NCI-H82 (cell line): Measurements from ENCODE around the gene SUMO3.

ENCODE experiments used
- DNase-seq: peaks from one replicate; lab custom pipeline; 2025; lab: John Stamatoyannopoulos, UW

Gene SUMO3

DNA sequence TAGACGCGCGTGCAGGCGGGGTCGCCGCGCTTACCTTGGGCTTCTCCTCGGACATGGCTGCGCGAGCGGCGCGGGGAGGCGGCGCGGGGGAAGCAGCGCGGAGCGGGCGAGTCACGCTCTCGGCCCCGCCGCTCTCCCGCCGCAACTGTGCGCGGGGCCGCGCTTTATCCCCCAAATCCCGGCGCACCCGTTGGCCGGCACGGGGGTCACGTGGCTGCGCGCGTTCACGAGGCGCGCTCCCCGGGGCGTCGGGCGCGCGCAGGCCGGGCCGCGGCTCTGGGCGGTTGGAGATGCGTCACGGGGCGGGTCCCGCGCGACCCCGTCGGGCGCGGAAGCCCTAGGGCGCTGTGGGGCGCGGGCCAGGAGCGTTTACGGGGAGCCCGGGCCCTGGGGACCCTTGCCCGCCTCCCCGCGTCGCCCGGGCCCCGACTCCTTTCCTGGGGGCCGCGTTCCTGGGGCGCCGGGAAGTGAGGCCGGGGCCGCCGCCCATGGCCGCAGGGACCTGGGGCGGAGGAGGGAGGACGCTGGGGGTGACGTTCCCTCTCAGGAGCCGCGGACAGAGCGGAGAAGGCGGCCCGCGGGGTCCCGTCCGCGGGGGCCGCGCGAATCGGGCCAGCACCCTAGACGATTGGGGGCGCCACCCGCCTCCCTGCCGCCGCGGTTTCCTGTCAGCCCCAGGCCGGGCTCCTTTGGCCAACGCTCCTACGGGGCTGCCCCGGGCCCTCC, at the start of gene SUMO3:
Gene SUMO3, minus strand, starts transcription at position 149 of the 726 bp plus-strand sequence. Its CDS starts 94 bp downstream, at position 55.
- peak; percentile 84 for DNase-seq

DNA sequence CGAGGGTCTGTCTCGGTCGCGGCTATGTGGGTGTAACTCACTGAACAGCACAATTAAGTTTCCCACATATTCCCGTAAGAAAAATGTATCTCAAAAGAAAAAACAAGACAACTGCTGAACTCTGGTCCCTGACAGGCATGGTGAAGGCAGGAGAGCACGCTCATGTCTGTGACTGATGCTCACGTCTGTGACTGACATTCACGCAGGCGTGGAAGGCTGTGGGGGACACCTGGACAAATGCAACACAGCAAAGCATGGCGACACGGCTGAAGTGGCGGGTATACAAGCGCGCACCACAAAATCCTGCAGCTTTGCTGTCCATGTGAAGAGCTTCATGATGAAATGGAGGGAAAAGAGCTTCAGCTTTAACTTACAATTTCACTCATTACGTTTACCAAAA, 49.6 kb upstream of the SUMO3 start:
- DNase-seq: no peak

DNA sequence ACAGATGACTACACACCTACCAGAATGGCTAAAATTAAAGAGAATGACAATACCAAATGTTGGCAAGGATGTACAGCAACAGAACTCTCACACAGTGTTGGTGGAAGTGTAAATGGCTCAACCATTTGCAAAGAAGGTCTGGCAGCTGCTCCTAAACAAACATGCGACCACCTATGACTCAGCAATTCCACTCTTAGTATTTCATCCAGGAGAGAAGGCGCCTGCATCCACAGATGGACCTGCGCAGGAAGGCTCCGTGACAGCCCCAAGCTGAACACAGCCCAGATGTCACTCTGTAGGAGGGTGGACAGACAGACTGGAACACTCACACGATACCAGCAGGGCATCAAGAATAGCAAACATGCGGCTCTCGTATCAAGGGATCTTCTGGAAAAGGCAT, 48.9 kb upstream of the SUMO3 start:
- peak; percentile 70 for DNase-seq

DNA sequence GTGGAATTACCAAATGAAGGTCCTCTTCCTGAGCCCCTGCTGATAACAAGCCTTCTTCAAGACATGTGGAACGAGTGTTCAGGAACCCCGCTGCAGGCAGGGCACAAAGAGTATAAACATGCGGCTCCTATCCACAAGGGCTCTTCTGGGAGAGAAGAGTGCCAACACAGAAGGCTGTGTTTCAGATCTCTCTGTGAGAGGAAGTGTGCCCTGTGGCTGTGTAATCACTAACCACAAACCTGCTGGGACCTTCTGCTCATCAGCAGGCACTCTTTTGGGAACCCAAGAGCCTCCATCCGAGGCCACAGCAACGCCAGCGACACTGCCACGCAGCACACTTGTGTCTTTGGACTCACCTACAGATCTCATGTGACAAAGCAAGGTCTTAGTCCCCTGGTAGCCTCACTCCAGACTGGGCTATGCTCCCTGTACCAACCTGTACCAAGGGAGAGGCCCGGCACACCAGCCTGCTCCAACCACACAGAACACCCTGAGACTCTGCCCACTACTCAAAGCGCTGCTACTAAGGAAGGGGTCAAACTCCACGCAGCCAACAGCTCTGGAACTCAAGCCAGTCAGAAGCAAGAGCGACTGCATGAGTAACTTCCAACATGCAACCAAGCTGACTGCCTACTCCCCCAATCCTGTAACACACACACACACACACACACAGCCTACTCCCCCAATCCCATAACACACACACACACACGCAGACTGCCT, 47.9 kb upstream of the SUMO3 start:
- DNase-seq: no peak

DNA sequence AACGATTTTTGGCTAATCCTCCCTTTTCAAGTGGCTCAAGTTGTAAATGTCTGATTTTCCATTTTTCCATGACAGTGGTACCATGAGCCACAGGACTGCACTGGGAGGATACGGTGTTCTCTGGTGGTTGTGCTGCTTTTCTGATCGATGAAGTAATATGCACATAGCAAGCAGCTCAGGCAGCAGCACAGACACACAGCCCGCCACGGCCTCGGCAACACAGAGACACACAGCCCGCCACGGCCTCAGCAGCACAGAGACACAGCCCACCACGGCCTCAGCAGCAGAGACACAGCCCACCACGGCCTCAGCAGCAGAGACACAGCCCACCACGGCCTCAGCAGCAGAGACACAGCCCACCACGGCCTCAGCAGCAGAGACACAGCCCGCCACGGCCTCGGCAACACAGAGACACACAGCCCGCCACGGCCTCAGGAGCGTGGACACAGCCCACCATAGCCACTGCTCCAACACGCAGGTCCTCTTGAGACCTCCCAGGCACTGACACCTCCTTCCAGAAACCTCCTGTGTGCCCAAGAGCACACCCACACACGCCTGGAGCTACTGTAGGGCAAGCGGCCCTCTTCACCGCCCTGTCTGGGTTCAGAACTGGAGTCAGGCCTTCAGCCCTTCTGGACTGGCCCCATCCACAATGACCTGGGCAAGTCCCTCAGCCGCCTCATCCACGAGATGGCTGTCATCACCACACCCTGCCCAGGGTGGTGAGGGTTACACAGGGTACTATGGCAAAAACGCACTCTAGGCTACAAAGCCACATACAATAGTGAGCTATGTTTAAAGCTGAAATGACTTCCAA, 45.2 kb upstream of the SUMO3 start:
- DNase-seq: no peak

DNA sequence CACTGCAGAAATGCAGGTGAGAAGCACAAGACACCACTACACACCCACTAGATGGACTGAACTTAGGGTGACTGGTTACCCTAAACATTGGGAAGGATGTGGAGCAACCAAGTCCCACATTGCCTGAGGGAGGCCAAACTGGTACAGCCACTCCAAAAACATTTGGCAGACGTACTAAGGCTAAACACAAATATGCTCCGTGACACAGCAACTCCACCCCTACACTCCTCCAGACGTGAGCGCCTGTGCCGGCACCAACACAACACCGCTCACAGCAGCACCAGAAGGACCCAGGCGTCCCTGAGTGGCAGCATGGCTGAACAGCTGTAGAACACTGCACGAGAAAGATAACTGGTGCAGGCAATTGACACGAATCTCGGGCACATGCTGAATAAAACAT, 40.9 kb upstream of the SUMO3 start:
- DNase-seq: no peak

DNA sequence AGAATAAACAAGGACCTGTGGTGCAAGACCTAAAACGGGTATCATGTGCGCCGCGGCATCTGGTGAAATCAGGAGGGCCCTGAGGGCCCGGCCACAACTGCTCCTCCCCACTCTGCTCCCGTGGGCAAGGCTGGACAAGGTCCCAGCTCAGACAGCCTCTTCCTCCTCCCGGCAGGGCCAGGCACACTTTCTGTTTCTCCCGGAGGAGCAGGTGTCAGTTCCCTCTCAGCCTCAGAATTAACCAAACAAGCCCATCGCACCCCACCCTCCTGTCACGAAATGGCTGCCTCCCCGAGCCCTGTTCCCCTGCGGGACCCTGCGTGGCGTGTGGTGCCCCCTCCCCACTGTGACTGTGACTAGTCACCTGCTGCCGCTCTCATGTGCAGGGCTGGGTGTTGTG, 40.4 kb upstream of the SUMO3 start:
- no peak for DNase-seq

DNA sequence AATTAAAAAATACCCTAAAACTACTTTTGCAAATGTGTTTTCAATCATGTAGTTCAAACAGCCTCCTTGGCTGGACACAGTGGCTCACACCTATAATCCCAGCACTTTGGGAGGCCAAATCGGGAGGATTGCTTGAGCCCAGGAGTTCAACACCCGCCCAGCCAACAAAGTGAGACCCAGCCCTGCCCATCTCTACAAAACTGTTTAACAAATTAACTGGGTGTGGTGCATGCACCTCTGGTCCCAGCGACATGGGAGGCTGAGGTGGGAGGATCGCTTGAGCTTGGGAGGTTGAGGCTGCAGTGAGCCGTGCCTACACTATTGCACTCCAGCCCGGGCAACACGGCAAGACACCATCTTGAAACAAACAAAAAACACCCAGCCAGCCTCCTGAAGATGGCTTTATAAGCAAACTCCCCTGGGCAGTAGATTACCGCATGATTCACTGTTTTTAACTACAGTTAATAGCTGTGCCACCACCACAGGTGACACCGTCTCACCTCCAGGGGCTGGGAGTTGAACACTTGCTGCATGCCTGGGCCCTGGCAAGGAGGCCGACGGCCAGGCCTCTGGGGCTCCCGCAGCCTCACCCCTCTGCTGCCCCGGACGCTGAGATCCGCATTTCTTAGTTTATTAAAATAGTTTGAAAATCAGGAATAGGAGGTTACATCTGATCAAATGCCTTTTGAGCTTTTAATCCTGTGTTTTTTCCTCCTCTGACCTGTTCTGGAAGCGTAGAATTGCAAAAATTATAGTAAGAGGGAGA, 39.4 kb upstream of the SUMO3 start:
- no peak for DNase-seq

DNA sequence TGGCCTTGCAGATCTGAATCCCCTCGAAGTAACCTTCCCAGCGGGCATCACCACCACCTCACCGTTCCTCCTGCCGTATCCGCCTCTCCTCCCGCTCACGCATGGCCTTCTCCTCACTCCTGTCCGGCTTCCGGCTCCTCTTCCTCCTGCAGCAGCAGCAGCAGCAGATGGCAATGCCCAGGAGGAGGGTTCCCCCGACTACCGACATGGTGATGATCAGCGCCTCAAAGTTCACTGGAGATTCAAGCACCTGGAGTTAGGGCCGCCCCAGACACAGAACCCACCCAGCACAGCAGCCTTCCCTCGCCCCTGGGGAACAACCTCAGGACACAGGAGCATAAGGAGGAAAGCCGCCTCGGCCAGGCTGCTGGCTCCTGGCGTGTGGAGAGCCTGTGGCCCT, 38.3 kb upstream of the SUMO3 start:
- DNase-seq: no peak

DNA sequence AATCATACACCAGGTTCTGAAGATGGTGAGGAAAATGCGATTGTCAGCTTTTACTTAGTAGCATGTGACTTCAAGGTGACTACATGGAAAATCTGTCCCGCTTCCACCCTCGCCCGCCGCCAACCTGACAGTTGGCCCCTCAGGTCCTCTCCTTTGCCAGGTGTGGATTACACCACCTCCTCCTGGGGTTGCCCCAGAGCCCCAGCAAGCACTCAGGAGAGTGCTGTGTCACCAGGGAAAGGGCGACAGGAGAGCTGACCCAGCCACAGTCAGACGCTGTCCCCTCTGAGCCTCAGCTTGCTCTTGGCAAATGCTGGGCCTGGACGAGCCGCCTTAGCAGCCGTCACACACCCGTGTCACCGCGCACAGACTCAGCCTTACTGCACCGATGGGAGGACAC, 37.7 kb upstream of the SUMO3 start:
- DNase-seq: no peak

DNA sequence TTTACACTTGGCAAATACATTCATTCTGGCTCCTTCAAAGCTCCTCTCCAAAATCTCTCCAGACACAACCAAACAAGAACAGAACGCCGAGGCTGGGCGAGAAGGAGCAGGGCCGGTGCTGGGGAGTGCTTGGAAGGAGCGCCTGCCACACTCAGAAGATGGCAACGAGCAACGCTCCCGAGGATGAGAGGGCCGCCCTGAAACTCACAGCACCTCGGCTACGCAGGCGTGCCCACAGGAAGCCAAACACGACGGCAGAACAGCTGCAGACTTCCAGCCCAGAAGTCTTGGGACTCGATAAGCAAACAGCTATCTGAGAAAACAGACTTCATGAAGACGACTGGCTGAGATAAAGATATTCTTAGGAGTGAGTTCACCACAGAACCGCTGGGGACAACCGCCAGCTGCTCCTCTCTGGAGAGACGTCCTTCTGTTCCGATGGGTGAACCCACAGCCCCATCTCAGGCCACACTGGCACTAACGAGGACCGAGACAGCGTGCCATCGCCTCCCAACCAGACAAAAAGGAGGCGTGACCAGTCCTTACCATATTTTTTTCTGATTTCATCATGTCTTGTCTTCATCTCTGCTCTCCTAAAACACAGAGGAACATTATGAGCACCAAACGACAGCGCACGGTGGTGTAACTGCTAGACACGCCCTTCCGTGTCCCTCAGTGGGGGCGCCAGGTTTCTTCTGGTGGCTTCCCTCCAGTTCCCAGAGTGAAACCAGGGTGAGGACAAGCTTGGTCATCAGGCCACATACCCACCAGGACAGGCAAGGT, 37.0 kb upstream of the SUMO3 start:
- no peak for DNase-seq

DNA sequence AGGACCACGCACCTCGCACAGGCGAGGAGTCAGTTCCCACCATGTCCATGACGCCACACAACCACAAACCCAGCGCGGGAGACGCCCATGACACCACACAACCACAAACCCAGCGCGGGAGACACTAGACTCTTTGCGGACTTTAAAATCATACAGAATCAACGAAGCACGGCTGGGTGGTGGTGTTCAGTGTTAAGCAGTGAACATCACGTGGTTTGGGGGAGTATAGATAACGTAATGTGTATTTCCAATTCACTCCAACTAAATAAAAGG, 36.5 kb upstream of the SUMO3 start:
- no peak for DNase-seq

DNA sequence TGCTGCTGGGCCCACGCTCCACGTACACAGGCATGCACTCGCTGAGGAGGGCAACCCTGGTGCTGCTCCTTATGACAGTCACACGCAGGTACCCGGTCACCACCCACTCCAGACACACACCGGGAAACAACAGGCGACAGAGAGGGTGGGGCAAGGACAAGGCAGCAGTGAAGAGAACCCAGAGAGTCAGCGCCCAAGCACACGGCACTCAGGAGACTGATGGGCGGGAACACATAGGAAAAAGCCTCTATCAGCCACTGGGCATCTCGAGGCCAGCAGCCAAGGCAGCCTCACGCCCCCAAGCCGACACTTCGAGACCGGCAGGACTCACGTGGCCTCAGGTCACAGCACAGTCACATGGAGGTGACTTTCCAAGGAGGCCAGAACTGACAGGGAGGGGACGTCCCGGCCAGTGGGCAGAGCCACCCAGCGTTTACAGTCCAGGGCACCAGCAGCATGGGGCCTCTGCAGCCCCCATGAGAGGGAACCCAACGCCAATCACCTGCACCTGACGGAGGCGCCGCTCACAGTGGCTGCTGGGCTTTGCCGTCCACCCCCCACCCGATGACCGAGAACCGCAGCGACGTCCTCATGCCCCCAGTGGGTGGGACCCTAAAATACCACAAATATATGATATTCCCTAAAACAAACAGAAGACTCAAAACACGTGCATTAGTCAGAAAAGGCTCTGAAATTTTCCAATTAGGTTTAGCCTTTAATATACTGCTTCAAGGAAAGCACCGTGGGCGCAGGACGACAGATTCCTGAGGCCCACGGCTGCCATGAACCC, 35.9 kb upstream of the SUMO3 start:
- no peak for DNase-seq

DNA sequence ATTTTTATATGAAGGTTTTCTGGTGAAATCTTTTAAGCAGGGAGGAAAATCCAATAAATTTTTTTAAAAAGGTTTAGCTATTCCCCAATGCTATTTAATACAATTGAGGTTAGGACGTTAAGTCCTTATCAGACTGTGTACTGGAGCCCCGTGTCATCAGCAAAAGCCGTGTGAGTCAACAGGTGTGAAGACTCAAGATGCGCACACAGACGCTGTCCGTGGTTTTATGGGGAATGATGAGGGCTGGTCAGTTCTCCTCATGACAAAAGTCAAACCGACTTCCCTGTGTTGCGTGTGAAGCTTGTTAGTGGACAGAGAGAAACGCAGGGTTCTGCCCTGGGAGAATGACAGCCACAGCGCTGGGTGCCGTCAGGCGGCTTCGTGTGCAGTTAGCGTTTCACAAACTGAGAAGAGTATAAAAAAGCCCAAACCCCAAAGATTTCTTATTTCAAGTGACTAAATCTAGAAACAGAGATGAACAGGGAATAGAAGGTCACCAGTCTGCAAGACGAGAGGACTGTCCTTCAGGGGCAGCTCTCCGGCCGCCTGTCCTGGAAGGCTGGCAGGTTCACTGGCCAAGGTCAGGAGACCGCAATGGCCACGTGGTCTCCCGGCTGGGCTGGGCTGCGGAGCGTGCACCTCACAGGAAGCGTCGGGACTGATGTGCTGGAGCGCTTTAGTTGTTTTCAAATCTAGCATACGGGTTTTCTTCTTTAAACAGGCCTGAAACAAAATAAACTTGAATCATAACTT, 33.2 kb upstream of the SUMO3 start:
- DNase-seq: no peak

DNA sequence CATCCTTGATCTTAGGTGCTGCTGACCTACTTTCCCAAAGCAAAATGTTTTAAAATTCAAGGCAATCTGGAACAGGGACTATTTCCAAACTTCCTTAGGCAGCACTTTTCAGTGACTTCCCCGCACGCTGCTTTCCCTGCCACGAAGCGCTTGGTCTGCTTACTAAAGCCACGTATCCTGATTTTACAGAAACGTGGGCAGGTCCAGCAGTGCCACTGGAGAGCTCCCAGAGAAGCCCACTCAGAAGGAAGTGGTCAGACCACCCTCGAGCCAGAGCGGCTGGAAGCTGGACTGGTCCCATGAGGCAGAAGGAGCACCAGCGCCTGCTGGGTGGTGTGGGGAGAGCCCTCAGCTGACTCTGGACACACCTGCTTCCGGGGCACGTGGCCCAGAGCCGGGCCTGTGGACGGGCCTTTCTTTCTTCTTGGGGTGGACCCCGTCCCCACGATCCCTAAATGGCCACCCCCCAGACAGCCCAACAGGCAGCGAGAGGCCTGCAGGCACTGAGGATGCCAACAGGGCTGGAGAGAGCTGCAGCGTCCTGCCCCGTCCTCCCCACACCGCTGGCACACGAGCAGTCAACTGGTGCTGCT, 32.4 kb upstream of the SUMO3 start:
- no peak for DNase-seq

DNA sequence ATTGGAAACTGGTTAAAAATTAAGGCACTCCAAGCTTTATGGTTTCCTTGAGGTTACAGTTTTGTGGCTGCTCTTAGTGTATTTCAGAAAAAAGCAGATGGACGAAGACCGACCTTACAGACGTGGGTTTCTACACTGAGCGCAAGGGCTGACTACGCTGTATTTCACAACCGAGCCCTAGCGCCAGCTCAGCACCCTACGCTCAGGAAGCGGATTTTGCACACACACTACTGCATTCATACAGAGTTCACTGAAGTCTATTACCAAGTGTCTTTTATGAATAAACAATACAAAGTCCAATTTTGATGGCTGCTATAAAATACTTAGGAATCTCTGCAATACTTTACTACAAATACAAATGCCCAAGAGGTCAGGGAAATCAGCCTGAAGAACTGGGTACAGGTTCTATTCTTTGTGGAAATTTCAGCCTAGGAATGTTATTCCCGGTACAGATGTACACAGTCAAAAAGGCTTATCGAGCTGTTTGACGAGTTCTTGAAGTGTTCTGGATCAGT, 31.8 kb upstream of the SUMO3 start:
- no peak for DNase-seq

DNA sequence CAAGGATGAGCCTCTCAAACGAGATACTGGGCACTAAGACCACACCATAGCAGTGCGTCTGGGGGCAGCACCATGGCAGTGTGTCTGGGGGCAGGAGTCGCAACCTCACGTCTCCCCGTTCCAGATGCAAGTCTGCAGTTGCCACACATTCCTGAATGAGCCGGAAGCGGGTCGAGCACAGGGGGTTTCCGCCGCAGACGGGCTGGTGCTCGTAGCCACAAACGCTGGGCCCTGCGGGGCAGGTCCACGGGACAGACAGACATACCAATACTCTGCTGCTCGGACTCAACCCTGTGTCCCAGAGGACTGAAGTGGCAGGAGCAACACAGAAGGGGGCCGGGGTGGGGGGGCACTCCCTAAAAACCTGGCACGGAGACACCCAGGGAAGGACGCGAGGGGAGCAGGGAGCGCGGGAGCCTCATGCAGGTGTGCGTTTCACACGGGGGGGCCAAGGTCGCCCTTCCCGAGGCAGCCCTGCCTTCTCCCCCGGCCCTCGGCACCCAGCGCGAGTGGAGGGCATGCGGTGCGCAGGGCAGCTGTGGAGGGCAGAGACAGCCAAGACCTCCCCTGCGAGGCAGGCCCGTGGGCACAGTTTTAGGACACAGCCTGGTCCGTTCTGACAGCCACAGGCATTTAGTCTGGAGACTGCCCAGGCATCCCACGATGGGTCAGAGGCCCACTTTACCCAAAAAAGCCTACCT, 31.1 kb upstream of the SUMO3 start:
- DNase-seq: no peak

DNA sequence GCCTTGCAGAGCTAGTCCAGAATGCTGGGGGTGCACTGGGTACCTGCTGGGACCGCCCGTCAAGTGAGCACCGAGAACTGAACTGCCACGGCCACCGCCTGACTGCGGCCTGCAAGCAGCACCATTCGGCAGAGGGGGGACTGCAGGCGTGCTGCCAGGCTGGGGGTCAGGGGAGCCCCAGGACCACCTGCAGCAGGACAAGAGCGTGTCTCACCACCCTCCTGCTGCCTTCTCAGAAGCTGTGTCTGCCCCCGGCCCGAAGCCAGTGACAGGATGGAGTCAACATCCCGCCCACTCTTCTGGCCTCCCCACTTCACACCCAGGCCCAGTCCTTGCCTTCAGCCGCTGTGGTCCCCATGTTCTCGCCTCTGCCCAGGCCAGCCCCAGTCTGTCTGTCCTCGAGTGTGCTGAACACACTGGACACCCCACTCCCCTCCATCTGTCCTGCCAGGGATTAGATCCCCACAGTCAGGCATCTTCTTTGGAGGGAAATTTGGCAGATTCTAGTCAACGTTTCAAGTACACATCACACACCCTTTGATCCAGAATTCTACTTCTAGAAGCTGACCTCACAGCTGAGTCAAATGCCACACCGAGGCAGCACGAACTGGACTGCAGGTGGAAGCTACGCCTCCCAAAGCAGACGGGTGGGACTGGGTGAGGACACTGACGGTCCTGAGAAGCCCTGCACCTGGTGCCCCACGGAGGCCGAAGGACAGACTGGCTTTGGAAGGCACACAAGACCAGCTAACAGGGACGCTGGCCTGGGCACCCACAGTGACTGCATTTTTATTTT, 29.6 kb upstream of the SUMO3 start:
- DNase-seq: no peak
